ENCODE measurements around the gene DHX35. TPM values are rescaled to one million over a fixed set of nuclear protein-coding genes. Genes with fewer than 3 reads are reported as not detected.

The DHX35 gene
- total RNA-seq, 1 experiment from 2014 or later, result 11.2 TPM

GRCh38 chr20:38969708-38970107 lies 7.6 kb downstream of the DHX35 start (continued):
- TF ChIP-seq MAX (IDR thresholded peaks at IDR 0.05), result no peak
- TF ChIP-seq ATF3 (IDR thresholded peaks at IDR 0.05), result no peak
- no peak for TF ChIP-seq CEBPB (IDR thresholded peaks at IDR 0.05; ENCODE audit: low read depth)
- TF ChIP-seq CBX3 (IDR thresholded peaks at IDR 0.05; ENCODE audit: low read depth), result no peak
- no peak for TF ChIP-seq TCF7L2 (IDR thresholded peaks at IDR 0.05; ENCODE audit: borderline replicate concordance, extremely low read depth, insufficient read depth, insufficient read length)

DNA sequence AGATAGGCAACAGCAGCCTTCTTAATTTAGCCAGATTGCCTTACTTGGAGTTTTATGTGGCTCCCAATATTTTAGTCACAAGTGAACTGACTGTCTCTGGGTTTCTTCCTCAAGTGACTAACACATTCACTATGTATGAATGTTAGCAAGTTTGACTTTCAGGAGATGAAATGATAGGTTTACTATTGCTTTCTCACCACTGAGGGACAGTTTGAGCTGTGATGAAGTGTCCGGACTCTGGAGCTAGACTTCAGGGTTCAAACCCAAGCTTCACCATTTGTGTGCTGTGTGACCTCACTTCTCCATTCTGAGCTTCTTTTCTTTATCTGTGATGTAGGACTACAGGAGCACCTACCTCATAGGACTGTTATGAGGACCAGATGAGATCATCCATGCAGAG lies 8.2 kb downstream of the DHX35 start:
- Histone ChIP-seq H3K27ac (ENCODE audit: low read depth, low read length) (no peak overlapping the region), H4K20me1 (ENCODE audit: insufficient read depth) (peaks cover 4% of the 10 kb centered on the region; the same call in 1 of the 2 replicates), H3K4me3 (replicated peaks in 1 of 2; ENCODE audit: low read depth in 1 of 2, low read length in 2 of 2) (no peak overlapping the region), H3K9ac (ENCODE audit: low read length) (no peak overlapping the region), H3K4me1 (ENCODE audit: control insufficient read depth in 1 of 2, insufficient read depth in 2 of 2, low read length in 2 of 2) (no peaks in the 10 kb centered on the region), H3K36me3 (ENCODE audit: control insufficient read depth in 1 of 2, insufficient read depth in 2 of 2, low read length in 2 of 2) (peaks cover 7 to 21% of the 10 kb centered on the region in 2 experiments; a peak in 2 of 4 replicates), H3K4me2 (ENCODE audit: low read length) (no peak overlapping the region), H3K9me3 (ENCODE audit: control insufficient read depth in 1 of 2, insufficient read depth in 1 of 2, low read depth in 1 of 2, low read length in 2 of 2) (no peaks in the 10 kb centered on the region), H3K27me3 (ENCODE audit: insufficient read depth, low read length) (no peaks in the 10 kb centered on the region), H3K9me2 (ENCODE audit: insufficient read depth) (no peaks in the 10 kb centered on the region), H3K79me2 (ENCODE audit: insufficient read depth, low read length) (peaks cover 48% of the 10 kb centered on the region), H2AFZ (ENCODE audit: low read depth, low read length, poor library complexity, severe bottlenecking) (no peak overlapping the region)
- ChIA-PET POLR2A (no interaction called here), CTCF (no interaction called here), RAD21 (ENCODE audit: low non-redundant PET in 1 of 2, low total read pairs in 2 of 2, uncharacterized antibody in 2 of 2, unreplicated experiment in 2 of 2) (no interaction called here)
- BruUV-seq (replicated peaks), result no TSS peak
- intact Hi-C loops (cut with micrococcal nuclease), result no loop called here
- ATAC-seq (no peak), DNase-seq (ENCODE audit: low read depth, low spot score) (no peak)
- TF ChIP-seq EZH2phosphoT487 (IDR thresholded peaks at IDR 0.05; ENCODE audit: borderline replicate concordance) (no peak), ZNF274 (IDR thresholded peaks at IDR 0.05; ENCODE audit: low read depth, low read length) (no peak), JUND (IDR thresholded peaks at IDR 0.05) (no peak), POLR2AphosphoS5 (IDR thresholded peaks at IDR 0.05; ENCODE audit: low read depth, low read length) (no peak), ZBTB33 (IDR thresholded peaks at IDR 0.05; ENCODE audit: extremely low read depth, insufficient replicate concordance, low read length) (no peak), CEBPB (IDR thresholded peaks at IDR 0.05; ENCODE audit: low read depth) (no peak), SP1 (IDR thresholded peaks at IDR 0.05; ENCODE audit: low read depth) (no peak), SIN3A (IDR thresholded peaks at IDR 0.05; ENCODE audit: low read depth) (no peak)

Measured in HCT116 (cell line).